SK-N-SH (cell line): ENCODE results near the gene CANT1. TPM values are rescaled to one million over a fixed set of nuclear protein-coding genes. Genes with fewer than 3 reads are reported as not detected.

Source experiments
- CTCF ChIA-PET: fragments of 300-600, 350-600 bp; formaldehyde crosslinking; extraction: SDS; loops from one replicate; lab custom pipeline; 2021; lab: Yijun Ruan, JAX
- POLR2A ChIA-PET: fragments of 350-600 bp; sonication (Branson Sonifier 250); formaldehyde crosslinking; extraction: SDS; loops from one replicate; lab custom pipeline; 2020; ENCODE audit warnings: antibody characterized with exemption, inconsistent platforms; lab: Yijun Ruan, JAX
- DNase-seq: peaks from one replicate; pipeline ENCODE4 v3.0.0; 2012
- H2AFZ ChIP-seq: fragments of 200-600 bp; sonication (generic); 2 replicates; pipeline ENCODE4 v1.8.1; 2016; ENCODE audit warnings: antibody characterized with exemption, mild to moderate bottlenecking, low read depth
- H3F3A ChIP-seq: fragments of 200-600 bp; sonication (generic); replicated peaks from 2 replicates; pipeline ENCODE3; 2016; ENCODE audit warnings: antibody characterized with exemption, mild to moderate bottlenecking; ENCODE audit not compliant: insufficient read depth
- H3K27ac ChIP-seq, 2 experiments: fragments of 200-500 bp in 1 of 2; fragments of 200-600 bp in 1 of 2; sonication (Bioruptor generic) in 1 of 2; sonication (generic), shearing (Covaris generic) in 1 of 2; 2 replicates each; pipeline versions ENCODE4 v1.5.1 to v1.6.1; 2014 to 2016; ENCODE audit warnings: low read depth in 2 of 2, inconsistent platforms in 1 of 2, low read length in 1 of 2, mild to moderate bottlenecking in 1 of 2, mixed read lengths in 1 of 2
- H3K27me3 ChIP-seq: fragments of 200-600 bp; sonication (generic), shearing (Covaris generic); 2 replicates; pipeline ENCODE4 v1.6.1; 2016; ENCODE audit warnings: mixed run types; ENCODE audit not compliant: insufficient read depth
- H3K36me3 ChIP-seq, 2 experiments: fragments of 200-500 bp in 1 of 2; fragments of 200-600 bp in 1 of 2; sonication (Bioruptor generic) in 1 of 2; sonication (generic) in 1 of 2; replicated peaks in 1 of 2; 2 replicates each; pipeline versions ENCODE3 to v1.5.1; 2014 to 2016; ENCODE audit warnings: low read length in 1 of 2, mild to moderate bottlenecking in 1 of 2; ENCODE audit not compliant: insufficient read depth in 2 of 2, control insufficient read depth in 1 of 2
- H3K4me1 ChIP-seq, 2 experiments: fragments of 200-500 bp in 1 of 2; fragments of 200-600 bp in 1 of 2; sonication (Bioruptor generic) in 1 of 2; sonication (generic), shearing (Covaris generic) in 1 of 2; 2 replicates each; pipeline versions ENCODE4 v1.5.1 to v1.6.1; 2014 to 2016; ENCODE audit warnings: low read depth in 1 of 2, low read length in 1 of 2, mixed run types in 1 of 2; ENCODE audit not compliant: insufficient read depth in 2 of 2, control insufficient read depth in 1 of 2
- H3K4me2 ChIP-seq: fragments of 200-600 bp; sonication (generic), shearing (Covaris generic); 2 replicates; pipeline ENCODE4 v1.6.1; 2017; ENCODE audit warnings: mixed run types
- H3K4me3 ChIP-seq, 2 experiments: fragments of 200-500 bp in 1 of 2; fragments of 200-600 bp in 1 of 2; sonication (Bioruptor generic) in 1 of 2; sonication (generic), shearing (Covaris generic) in 1 of 2; 2 replicates each; pipeline versions ENCODE4 v1.5.1 to v1.8.1; 2014 to 2016; ENCODE audit warnings: low read depth in 2 of 2, inconsistent platforms in 1 of 2, low read length in 1 of 2, mild to moderate bottlenecking in 1 of 2, mixed read lengths in 1 of 2, moderate library complexity in 1 of 2
- H3K79me2 ChIP-seq: fragments of 200-600 bp; sonication (generic); 2 replicates; pipeline ENCODE4 v1.8.1; 2017; ENCODE audit warnings: mild to moderate bottlenecking; ENCODE audit not compliant: insufficient read depth
- H3K9ac ChIP-seq: fragments of 200-600 bp; sonication (generic); 2 replicates; pipeline ENCODE4 v1.6.1; 2017; ENCODE audit warnings: mixed run types
- H3K9me2 ChIP-seq: fragments of 200-600 bp; sonication (generic); 2 replicates; pipeline ENCODE4 v1.6.1; 2017; ENCODE audit warnings: mixed run types
- H3K9me3 ChIP-seq: fragments of 200-600 bp; sonication (generic); 2 replicates; pipeline ENCODE4 v1.6.1; 2017; ENCODE audit warnings: mixed run types, mild to moderate bottlenecking, moderate library complexity
- H4K20me1 ChIP-seq: fragments of 200-600 bp; sonication (generic); 2 replicates; pipeline ENCODE4 v1.6.1; 2017; ENCODE audit warnings: mild to moderate bottlenecking, mixed run types; ENCODE audit not compliant: insufficient read depth
- CHD2 ChIP-seq: fragments of 150-350 bp; IDR thresholded peaks from 2 replicates; pipeline ENCODE4 v1.6.1; 2018; ENCODE audit warnings: low read length; ENCODE audit not compliant: partially characterized antibody
- ELF1 ChIP-seq: IDR thresholded peaks from 2 replicates; pipeline ENCODE4 v1.4.0; 2012
- EP300 ChIP-seq, 2 experiments: IDR thresholded peaks; 2 replicates each; pipeline versions ENCODE4 v1.4.0 to v1.6.1; 2012; ENCODE audit warnings: borderline replicate concordance in 1 of 2, low read depth in 1 of 2, low read length in 1 of 2
- FOSL2 ChIP-seq: IDR thresholded peaks from 2 replicates; pipeline ENCODE4 v1.4.0; 2012; ENCODE audit warnings: low read depth, mild to moderate bottlenecking, moderate library complexity, borderline replicate concordance
- FOXJ3 ChIP-seq: sonication (generic); formaldehyde crosslinking; IDR thresholded peaks from 2 replicates; pipeline ENCODE4 v1.5.1; 2020; ENCODE audit warnings: mild to moderate bottlenecking, missing genetic modification reagents
- GATA2 ChIP-seq: sonication (generic); formaldehyde crosslinking; IDR thresholded peaks from 2 replicates; pipeline ENCODE4 v1.5.0; 2020; ENCODE audit warnings: mild to moderate bottlenecking, missing genetic modification reagents
- JUND ChIP-seq: IDR thresholded peaks from 2 replicates; pipeline ENCODE4 v1.4.0; 2012
- MEF2A ChIP-seq: IDR thresholded peaks from 2 replicates; pipeline ENCODE4 v1.4.0; 2012; ENCODE audit warnings: low read depth, borderline replicate concordance
- POLR2AphosphoS5 ChIP-seq: IDR thresholded peaks from 2 replicates; pipeline ENCODE4 v1.6.1; 2012; ENCODE audit warnings: low read depth, low read length
- RFX5 ChIP-seq: IDR thresholded peaks from 2 replicates; pipeline ENCODE4 v1.6.1; 2012; ENCODE audit warnings: mild to moderate bottlenecking, improper control_type of control experiment, low read length
- SIN3A ChIP-seq: IDR thresholded peaks from 2 replicates; pipeline ENCODE4 v1.6.1; 2012; ENCODE audit warnings: low read depth, mild to moderate bottlenecking, low read length, moderate library complexity, borderline replicate concordance
- YY1 ChIP-seq: IDR thresholded peaks from 2 replicates; pipeline ENCODE4 v1.4.0; 2012; ENCODE audit warnings: low read depth, mild to moderate bottlenecking
- WGBS: methylation state at CpG from one replicate; pipeline ENCODE4 v1.1.6; 2017; ENCODE audit warnings: low lambda C conversion rate; 5-methylcytosine and 5-hydroxymethylcytosine counted together
- polyA plus RNA-seq, 3 experiments: library from polyadenylated mRNA; depleted of rRNA; stranded (reverse); fragments of >200 nt; gene quantifications; 2 replicates each; pipeline ENCODE4 v1.2.3, GENCODE V29; 2012
- TF ChIP-seq, protein P1 (sequence below): fragments of 150-350 bp; IDR thresholded peaks from 2 replicates; pipeline ENCODE4 v1.6.1; 2016; ENCODE audit warnings: mild to moderate bottlenecking, low read depth, low read length
- TF ChIP-seq, protein P2 (sequence below): IDR thresholded peaks from 2 replicates; pipeline ENCODE4 v1.6.1; 2012; ENCODE audit warnings: mild to moderate bottlenecking, low read depth, low read length, moderate library complexity
- TF ChIP-seq, protein P3 (sequence below): IDR thresholded peaks from 2 replicates; pipeline ENCODE4 v1.4.0; 2012; ENCODE audit warnings: low read depth, borderline replicate concordance
- TF ChIP-seq, protein P4 (sequence below): IDR thresholded peaks from 2 replicates; pipeline ENCODE4 v1.4.0; 2012; ENCODE audit warnings: low read depth, borderline replicate concordance
- TF ChIP-seq, protein P5 (sequence below): fragments of 150-350 bp; IDR thresholded peaks from 2 replicates; pipeline ENCODE4 v1.6.1; 2017; ENCODE audit warnings: antibody characterized with exemption, low read length, low read depth, borderline replicate concordance
- TF ChIP-seq, protein P6 (sequence below): fragments of 200-600 bp; sonication (generic); IDR thresholded peaks from 2 replicates; pipeline ENCODE4 v1.6.1; 2017; ENCODE audit warnings: antibody characterized with exemption, mild to moderate bottlenecking, moderate library complexity

The CANT1 gene
- polyA plus RNA-seq, 1 of the 3 experiments (the other 2 are of a cell fraction), result 87.4 TPM

DNA sequence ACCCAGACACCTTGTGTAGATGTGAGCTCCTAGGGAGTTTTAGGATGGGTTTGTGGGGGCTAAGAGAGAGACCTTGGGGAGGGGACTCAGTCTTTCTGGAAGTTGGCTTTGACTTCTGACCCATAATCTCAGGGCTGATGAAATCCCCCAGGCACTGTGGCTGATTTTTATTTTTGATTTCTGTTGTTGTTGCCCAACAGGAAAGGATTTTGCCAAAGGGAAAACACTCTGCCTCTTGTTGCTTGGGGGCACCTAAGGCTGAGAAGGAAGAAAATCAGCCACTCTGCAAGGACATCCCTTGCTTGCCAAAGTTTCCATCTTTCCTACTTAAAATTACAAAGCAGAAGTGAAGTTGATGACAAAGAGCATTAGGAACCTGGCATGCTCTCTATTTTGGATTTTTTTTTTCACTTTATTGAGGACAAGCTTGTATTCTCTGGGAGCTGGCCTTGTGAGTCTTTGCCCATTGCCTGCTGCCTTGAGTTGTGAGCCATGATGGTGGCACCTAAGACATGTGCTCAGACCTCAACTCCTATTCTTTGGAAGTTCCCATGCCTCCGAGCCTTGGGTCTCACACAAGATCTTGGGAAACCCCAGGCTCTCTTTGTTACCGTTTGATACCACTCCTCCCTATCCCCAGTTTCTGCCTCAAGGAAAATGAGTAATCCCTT, 11.2 kb upstream of the CANT1 start:
- no peak overlapping the region for H3K9ac ChIP-seq
- no peaks in the 10 kb centered on the region for H4K20me1 ChIP-seq
- H3K79me2 ChIP-seq, result no peaks in the 10 kb centered on the region
- CTCF ChIA-PET, result interaction anchor here (0.6 to 22.0 kb wide), 27 partner anchors 8 to 675 kb away, joined by 3 to 405 read pairs (median 5); partner anchors contain the start of genes CANT1 and LGALS3BP
- no peak for DNase-seq
- TF ChIP-seq SIN3A, result no peak
- TF ChIP-seq EP300 (IDR thresholded peaks at IDR 0.05; ENCODE audit: borderline replicate concordance in 1 of 2, low read depth in 1 of 2, low read length in 1 of 2), result no peak
- TF ChIP-seq, protein P1, sequence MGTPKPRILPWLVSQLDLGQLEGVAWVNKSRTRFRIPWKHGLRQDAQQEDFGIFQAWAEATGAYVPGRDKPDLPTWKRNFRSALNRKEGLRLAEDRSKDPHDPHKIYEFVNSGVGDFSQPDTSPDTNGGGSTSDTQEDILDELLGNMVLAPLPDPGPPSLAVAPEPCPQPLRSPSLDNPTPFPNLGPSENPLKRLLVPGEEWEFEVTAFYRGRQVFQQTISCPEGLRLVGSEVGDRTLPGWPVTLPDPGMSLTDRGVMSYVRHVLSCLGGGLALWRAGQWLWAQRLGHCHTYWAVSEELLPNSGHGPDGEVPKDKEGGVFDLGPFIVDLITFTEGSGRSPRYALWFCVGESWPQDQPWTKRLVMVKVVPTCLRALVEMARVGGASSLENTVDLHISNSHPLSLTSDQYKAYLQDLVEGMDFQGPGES, result no peak
- TF ChIP-seq YY1, result no peak
- TF ChIP-seq FOSL2, result no peak
- TF ChIP-seq MEF2A, result no peak
- TF ChIP-seq, protein P2, sequence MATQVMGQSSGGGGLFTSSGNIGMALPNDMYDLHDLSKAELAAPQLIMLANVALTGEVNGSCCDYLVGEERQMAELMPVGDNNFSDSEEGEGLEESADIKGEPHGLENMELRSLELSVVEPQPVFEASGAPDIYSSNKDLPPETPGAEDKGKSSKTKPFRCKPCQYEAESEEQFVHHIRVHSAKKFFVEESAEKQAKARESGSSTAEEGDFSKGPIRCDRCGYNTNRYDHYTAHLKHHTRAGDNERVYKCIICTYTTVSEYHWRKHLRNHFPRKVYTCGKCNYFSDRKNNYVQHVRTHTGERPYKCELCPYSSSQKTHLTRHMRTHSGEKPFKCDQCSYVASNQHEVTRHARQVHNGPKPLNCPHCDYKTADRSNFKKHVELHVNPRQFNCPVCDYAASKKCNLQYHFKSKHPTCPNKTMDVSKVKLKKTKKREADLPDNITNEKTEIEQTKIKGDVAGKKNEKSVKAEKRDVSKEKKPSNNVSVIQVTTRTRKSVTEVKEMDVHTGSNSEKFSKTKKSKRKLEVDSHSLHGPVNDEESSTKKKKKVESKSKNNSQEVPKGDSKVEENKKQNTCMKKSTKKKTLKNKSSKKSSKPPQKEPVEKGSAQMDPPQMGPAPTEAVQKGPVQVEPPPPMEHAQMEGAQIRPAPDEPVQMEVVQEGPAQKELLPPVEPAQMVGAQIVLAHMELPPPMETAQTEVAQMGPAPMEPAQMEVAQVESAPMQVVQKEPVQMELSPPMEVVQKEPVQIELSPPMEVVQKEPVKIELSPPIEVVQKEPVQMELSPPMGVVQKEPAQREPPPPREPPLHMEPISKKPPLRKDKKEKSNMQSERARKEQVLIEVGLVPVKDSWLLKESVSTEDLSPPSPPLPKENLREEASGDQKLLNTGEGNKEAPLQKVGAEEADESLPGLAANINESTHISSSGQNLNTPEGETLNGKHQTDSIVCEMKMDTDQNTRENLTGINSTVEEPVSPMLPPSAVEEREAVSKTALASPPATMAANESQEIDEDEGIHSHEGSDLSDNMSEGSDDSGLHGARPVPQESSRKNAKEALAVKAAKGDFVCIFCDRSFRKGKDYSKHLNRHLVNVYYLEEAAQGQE, result no peak
- TF ChIP-seq, protein P3, sequence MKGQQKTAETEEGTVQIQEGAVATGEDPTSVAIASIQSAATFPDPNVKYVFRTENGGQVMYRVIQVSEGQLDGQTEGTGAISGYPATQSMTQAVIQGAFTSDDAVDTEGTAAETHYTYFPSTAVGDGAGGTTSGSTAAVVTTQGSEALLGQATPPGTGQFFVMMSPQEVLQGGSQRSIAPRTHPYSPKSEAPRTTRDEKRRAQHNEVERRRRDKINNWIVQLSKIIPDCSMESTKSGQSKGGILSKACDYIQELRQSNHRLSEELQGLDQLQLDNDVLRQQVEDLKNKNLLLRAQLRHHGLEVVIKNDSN, result no peak
- TF ChIP-seq, protein P4, sequence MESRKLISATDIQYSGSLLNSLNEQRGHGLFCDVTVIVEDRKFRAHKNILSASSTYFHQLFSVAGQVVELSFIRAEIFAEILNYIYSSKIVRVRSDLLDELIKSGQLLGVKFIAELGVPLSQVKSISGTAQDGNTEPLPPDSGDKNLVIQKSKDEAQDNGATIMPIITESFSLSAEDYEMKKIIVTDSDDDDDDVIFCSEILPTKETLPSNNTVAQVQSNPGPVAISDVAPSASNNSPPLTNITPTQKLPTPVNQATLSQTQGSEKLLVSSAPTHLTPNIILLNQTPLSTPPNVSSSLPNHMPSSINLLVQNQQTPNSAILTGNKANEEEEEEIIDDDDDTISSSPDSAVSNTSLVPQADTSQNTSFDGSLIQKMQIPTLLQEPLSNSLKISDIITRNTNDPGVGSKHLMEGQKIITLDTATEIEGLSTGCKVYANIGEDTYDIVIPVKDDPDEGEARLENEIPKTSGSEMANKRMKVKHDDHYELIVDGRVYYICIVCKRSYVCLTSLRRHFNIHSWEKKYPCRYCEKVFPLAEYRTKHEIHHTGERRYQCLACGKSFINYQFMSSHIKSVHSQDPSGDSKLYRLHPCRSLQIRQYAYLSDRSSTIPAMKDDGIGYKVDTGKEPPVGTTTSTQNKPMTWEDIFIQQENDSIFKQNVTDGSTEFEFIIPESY, result no peak
- no peak for TF ChIP-seq ELF1
- TF ChIP-seq FOXJ3 (CRISPR knock-in tag), result no peak
- no peak for TF ChIP-seq POLR2AphosphoS5
- TF ChIP-seq, protein P5, sequence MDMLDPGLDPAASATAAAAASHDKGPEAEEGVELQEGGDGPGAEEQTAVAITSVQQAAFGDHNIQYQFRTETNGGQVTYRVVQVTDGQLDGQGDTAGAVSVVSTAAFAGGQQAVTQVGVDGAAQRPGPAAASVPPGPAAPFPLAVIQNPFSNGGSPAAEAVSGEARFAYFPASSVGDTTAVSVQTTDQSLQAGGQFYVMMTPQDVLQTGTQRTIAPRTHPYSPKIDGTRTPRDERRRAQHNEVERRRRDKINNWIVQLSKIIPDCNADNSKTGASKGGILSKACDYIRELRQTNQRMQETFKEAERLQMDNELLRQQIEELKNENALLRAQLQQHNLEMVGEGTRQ, result no peak
- TF ChIP-seq, protein P6, sequence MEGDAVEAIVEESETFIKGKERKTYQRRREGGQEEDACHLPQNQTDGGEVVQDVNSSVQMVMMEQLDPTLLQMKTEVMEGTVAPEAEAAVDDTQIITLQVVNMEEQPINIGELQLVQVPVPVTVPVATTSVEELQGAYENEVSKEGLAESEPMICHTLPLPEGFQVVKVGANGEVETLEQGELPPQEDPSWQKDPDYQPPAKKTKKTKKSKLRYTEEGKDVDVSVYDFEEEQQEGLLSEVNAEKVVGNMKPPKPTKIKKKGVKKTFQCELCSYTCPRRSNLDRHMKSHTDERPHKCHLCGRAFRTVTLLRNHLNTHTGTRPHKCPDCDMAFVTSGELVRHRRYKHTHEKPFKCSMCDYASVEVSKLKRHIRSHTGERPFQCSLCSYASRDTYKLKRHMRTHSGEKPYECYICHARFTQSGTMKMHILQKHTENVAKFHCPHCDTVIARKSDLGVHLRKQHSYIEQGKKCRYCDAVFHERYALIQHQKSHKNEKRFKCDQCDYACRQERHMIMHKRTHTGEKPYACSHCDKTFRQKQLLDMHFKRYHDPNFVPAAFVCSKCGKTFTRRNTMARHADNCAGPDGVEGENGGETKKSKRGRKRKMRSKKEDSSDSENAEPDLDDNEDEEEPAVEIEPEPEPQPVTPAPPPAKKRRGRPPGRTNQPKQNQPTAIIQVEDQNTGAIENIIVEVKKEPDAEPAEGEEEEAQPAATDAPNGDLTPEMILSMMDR, result no peak
- no peak for TF ChIP-seq GATA2 (CRISPR knock-in tag)
- no peak for TF ChIP-seq RFX5
- TF ChIP-seq JUND, result no peak
- TF ChIP-seq CHD2, result no peak
- peaks cover 5% of the 10 kb centered on the region for H3K9me3 ChIP-seq
- H3K36me3 ChIP-seq, result peaks cover 0 to 5% of the 10 kb centered on the region in 2 experiments
- no peak overlapping the region for H3K4me3 ChIP-seq
- H3K4me1 ChIP-seq, result peaks cover 9 to 21% of the 10 kb centered on the region in 2 experiments; a peak in 3 of 4 replicates
- H3K27ac ChIP-seq, result no peak overlapping the region
- no peaks in the 10 kb centered on the region for H3F3A ChIP-seq
- POLR2A ChIA-PET, result no interaction called here
- no peak overlapping the region for H2AFZ ChIP-seq
- H3K4me2 ChIP-seq, result no peak overlapping the region
- 55% methylated on average over 2 of the region's 2 CpGs for WGBS
- no peaks in the 10 kb centered on the region for H3K27me3 ChIP-seq
- no peaks in the 10 kb centered on the region for H3K9me2 ChIP-seq
